T-cell (primary cell): Measurements from ENCODE around the gene NOL12. TPM values are rescaled to one million over a fixed set of nuclear protein-coding genes. Genes with fewer than 3 reads are reported as not detected.

Experiments
- ATAC-seq, 4 experiments: fragments of 200-7000 bp in 3 of 4; fragments of 150-1000 bp in 1 of 4; cut with Tn5 transposase; replicated peaks in 1 of 4; 1 replicate in 3 of 4; 2 replicates in 1 of 4; pipeline ENCODE4 v1.10.0; 2021; ENCODE audit warnings: moderate library complexity in 3 of 4, mild to moderate bottlenecking in 2 of 4, moderate number of reproducible peaks in 1 of 4
- CTCF ChIA-PET, 2 donors: fragments of 300-600 bp; sonication (Branson Sonifier 250); formaldehyde crosslinking; loops; one replicate each; lab custom pipeline; 2022; ENCODE audit warnings: antibody characterized with exemption in 2 of 2; lab: Charles Lee
- POLR2A ChIA-PET, 2 donors: fragments of 300-600 bp; sonication (Branson Sonifier 250); formaldehyde crosslinking; loops; one replicate each; lab custom pipeline; 2022; ENCODE audit warnings: antibody characterized with exemption in 2 of 2; lab: Charles Lee
- DNase-seq, 35 experiments: peaks; one replicate each; pipeline versions ENCODE4 v3.0.0 to v3.0.0-alpha.2; 2013 to 2023
- H3K27ac ChIP-seq: one replicate; pipeline ENCODE4 v1.5.1; 2013; ENCODE audit warnings: low read length
- H3K27me3 ChIP-seq, 2 experiments: replicated peaks in 1 of 2; 1 replicate in 1 of 2; 2 replicates in 1 of 2; pipeline versions ENCODE4 v1.6.1 to v1.7.0; 2013; ENCODE audit warnings: low read length in 1 of 2, mixed read lengths in 1 of 2; ENCODE audit not compliant: control insufficient read depth in 2 of 2, insufficient read depth in 2 of 2; ENCODE audit errors: extremely low read depth in 1 of 2
- H3K36me3 ChIP-seq, 2 donors: 1 replicate in 1 of 2; 2 replicates in 1 of 2; pipeline versions ENCODE4 v1.6.1 to v1.7.0; 2013; ENCODE audit warnings: low read length in 1 of 2; ENCODE audit not compliant: control insufficient read depth in 2 of 2, insufficient read depth in 1 of 2; ENCODE audit errors: extremely low read depth in 1 of 2
- H3K4me1 ChIP-seq, 2 experiments: 1 replicate in 1 of 2; 2 replicates in 1 of 2; pipeline versions ENCODE4 v1.6.1 to v1.7.0; 2013; ENCODE audit warnings: low read length in 2 of 2, mixed read lengths in 1 of 2; ENCODE audit not compliant: insufficient read depth in 2 of 2, control insufficient read depth in 1 of 2; ENCODE audit errors: extremely low read depth in 1 of 2
- H3K4me3 ChIP-seq, 2 donors: 1 replicate in 1 of 2; 2 replicates in 1 of 2; pipeline versions ENCODE4 v1.5.1 to v1.7.0; 2013; ENCODE audit warnings: mild to moderate bottlenecking in 2 of 2, low read length in 1 of 2, moderate library complexity in 1 of 2; ENCODE audit not compliant: control insufficient read depth in 1 of 2; ENCODE audit errors: extremely low read depth in 1 of 2
- H3K9me3 ChIP-seq: 2 replicates; pipeline ENCODE4 v1.7.0; 2013
- H3K27ac Mint-ChIP-seq, 2 donors: one replicate each; pipeline ENCODE4 v1.8.0; 2020 to 2021; ENCODE audit warnings: mild to moderate bottlenecking in 2 of 2, mixed read lengths in 2 of 2
- H3K27me3 Mint-ChIP-seq, 2 donors: one replicate each; pipeline ENCODE4 v1.8.0; 2021 to 2022; ENCODE audit warnings: mixed read lengths in 2 of 2
- H3K36me3 Mint-ChIP-seq: one replicate; pipeline ENCODE4 v1.8.0; 2021; ENCODE audit warnings: mixed read lengths
- H3K4me1 Mint-ChIP-seq, 3 donors: one replicate each; pipeline ENCODE4 v1.8.0; 2020 to 2022; ENCODE audit warnings: mixed read lengths in 3 of 3, mild to moderate bottlenecking in 1 of 3
- H3K4me3 Mint-ChIP-seq, 3 donors: one replicate each; pipeline ENCODE4 v1.8.0; 2020 to 2022; ENCODE audit warnings: mild to moderate bottlenecking in 3 of 3, mixed read lengths in 3 of 3, moderate library complexity in 3 of 3
- H3K9me3 Mint-ChIP-seq, 3 donors: one replicate each; pipeline ENCODE4 v1.8.0; 2020 to 2022; ENCODE audit warnings: mixed read lengths in 3 of 3
- WGBS: methylation state at CpG from one replicate; pipeline ENCODE4 v1.1.5; 2013; ENCODE audit warnings: missing lambda C conversion rate; ENCODE audit not compliant: insufficient coverage; 5-methylcytosine and 5-hydroxymethylcytosine counted together
- total RNA-seq, 35 experiments: library from RNA in 6 of 35; stranded (reverse) in 6 of 35; fragments of 120-200 nt in 1 of 35; gene quantifications; one replicate each; pipeline versions ENCODE4 v1.2.1 to v1.2.4 and lab custom pipeline; 2013 to 2026

The NOL12 gene
- 10 to 100 TPM; 29.2 to 52.4 (median 47.5) TPM for total RNA-seq
- total RNA-seq (2013), result 27.5 TPM
- total RNA-seq (lab: John Stamatoyannopoulos, UW), result 3.5 to 14.6 (median 9.1) reads per million in 29 experiments

DNA sequence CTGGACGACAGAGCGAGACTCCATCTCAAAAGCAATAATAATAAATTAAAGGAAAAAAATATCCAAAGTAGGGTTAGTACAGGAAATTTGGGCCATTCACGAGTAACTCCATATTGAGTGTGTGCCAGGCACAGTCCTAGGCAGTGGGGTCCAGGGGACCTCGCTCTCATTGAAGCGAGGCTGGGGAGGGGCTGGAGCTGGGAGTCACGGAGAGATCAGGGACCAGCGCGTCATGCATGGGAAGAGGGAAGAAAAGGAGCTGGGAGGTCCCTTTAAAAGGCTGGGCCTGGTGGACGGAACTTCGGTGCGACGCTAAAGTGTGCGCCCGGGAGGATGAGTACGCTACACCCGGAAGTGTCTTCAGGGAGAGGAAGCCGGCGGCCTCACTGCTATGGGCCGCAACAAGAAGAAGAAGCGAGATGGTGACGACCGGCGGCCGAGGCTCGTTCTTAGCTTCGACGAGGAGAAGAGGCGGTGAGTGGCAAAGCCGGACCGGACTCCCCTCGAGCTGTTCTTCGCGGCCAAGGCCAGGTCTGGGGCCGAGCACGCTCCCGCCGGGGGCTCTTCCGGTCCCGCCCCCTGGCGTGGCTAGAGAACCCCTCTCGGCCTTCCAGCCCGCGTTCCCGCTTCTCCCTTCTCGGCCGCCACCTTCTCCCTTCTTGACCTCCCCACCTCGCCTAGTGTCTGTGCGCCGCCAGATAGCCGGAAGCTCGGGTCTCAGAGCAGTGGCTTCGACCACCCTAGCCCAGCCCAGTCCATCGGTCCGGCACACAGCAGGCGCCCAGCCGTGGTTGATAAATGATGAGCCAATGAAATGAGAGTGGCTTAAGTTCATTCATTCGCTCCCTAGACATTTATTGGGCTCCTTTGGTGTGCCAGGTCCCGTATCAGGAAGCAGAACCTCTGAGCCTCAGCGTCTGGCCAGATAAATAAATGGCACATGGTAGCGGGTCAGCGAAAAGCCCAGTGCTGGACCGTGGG lies at the start of gene NOL12:
TSS of gene NOL12 (plus strand) at position 342 of the 981 bp plus-strand sequence. CDS start at position 392, 50 bp downstream.
- peak within 1 kb of the TSS; percentile 40 for H3K27ac ChIP-seq
- peaks cover 22% of the 10 kb centered on the region for H3K36me3 Mint-ChIP-seq
- peaks cover 32 to 33% (median 33%) of the 10 kb centered on the region in 3 donors for H3K4me1 Mint-ChIP-seq
- DNase-seq, result peak; percentile 54 to 88 (median 69)
- H3K27me3 Mint-ChIP-seq, result no peaks in the 10 kb centered on the region
- H3K9me3 ChIP-seq, result no peaks in the 10 kb centered on the region
- CTCF ChIA-PET, result interaction anchor here (0.6 to 1.3 kb wide), 8 partner anchors 9 to 94 kb away, joined by 3 to 7 read pairs (median 4); partner anchors contain the start of genes GGA1 (in 1 of the 2) and PDXP (in 1 of the 2)
- no peaks in the 10 kb centered on the region for H3K9me3 Mint-ChIP-seq
- POLR2A ChIA-PET, result interaction anchor here (0.6 to 1.0 kb wide), 2 partner anchors 9 to 13 kb away, joined by 3 read pairs; no protein-coding TSS in a partner anchor
- H3K4me3 Mint-ChIP-seq, result peak within 1 kb of the TSS; percentile 93 to 96 (median 94)
- peaks cover 11 to 42% of the 10 kb centered on the region in 2 experiments for H3K4me1 ChIP-seq
- under 1% methylated on average over 45 of the region's 62 CpGs for WGBS
- peak; percentile 91 to 94 (median 92) for ATAC-seq
- H3K27ac Mint-ChIP-seq, result peak within 1 kb of the TSS; percentile 92 to 95
- H3K4me3 ChIP-seq, result peak within 1 kb of the TSS; percentile 76 to 99
- no peaks in the 10 kb centered on the region for H3K27me3 ChIP-seq
- H3K36me3 ChIP-seq, result peaks cover 14 to 28% of the 10 kb centered on the region in 2 donors

DNA sequence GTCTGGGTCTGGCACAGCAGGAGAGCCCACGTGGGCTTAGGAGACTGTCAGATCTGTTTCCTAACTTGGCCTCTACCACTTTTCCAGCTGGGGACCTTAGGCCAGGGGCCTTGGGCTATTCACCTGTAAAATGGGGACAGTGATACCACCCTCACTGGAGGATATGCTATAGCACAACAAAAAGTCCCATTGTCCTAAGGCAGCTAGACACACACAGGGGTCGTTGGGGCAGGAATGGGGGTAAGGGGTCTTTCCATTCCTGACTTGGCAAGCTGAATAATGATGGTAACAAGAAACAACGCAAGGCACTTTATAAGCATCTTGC lies 49.2 kb upstream of the NOL12 start:
- ATAC-seq, result no peak
- no peaks in the 10 kb centered on the region for H3K9me3 ChIP-seq
- peak overlapping the region; percentile 77 for H3K27ac ChIP-seq
- CTCF ChIA-PET, result interaction anchor here in 1 of 2 donors (1.0 to 1.9 kb wide), 3 partner anchors 21 to 29 kb away, joined by 3 to 11 read pairs (median 10); partner anchors contain the start of genes GGA1 and PDXP
- H3K36me3 ChIP-seq, result peaks cover 3 to 18% of the 10 kb centered on the region in 2 donors
- DNase-seq, result no peak
- no peaks in the 10 kb centered on the region for H3K27me3 Mint-ChIP-seq
- WGBS, result 20% methylated on average over 1 of the region's 3 CpGs
- POLR2A ChIA-PET, result no interaction called here
- H3K27me3 ChIP-seq, result no peaks in the 10 kb centered on the region
- peaks cover 62 to 81% (median 71%) of the 10 kb centered on the region in 3 donors for H3K4me1 Mint-ChIP-seq
- peak overlapping the region; percentile 93 to 95 for H3K27ac Mint-ChIP-seq
- H3K36me3 Mint-ChIP-seq, result no peaks in the 10 kb centered on the region
- peak overlapping the region in 1 of 3 donors; percentile 94 for H3K4me3 Mint-ChIP-seq
- H3K4me1 ChIP-seq, result peaks cover 56 to 90% of the 10 kb centered on the region in 2 experiments
- no peaks in the 10 kb centered on the region for H3K9me3 Mint-ChIP-seq
- H3K4me3 ChIP-seq, result peak overlapping the region; percentile 1 to 19

DNA sequence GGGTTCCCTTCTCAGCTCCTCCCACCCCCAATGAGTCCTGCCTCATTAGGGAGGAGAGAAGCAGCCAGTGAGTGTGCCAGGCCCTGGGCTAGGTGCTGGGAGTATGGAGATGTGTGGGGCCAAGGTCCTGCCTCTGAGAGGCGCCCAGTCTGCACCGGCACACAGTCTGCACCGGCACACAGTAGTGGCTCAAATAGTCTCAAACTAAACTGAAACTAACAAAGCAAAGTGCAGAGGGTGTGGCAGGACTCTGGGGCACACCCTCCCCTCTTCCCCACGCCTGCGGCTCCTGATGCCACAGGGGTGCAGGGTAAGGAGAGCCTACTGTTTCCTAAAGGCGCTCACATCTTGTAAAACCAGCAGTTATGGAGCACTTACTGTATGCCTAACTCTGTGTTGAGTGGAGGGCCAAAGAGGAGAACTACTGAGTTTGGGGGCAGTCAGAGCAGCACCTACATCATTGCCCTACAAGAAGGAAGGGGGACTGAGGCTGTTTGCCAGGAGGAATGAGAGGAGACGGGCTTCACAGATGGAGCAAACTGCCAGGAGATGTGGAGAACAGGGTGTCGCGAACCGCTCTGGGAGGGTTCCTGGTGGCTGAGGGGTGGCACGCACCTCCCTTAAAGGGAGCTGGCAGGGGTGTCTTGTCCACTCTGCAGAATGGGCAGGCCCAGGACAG lies 47.6 kb upstream of the NOL12 start:
- peaks cover 47 to 90% of the 10 kb centered on the region in 2 experiments for H3K4me1 ChIP-seq
- H3K27me3 Mint-ChIP-seq, result no peaks in the 10 kb centered on the region
- peaks cover 5% of the 10 kb centered on the region for H3K36me3 Mint-ChIP-seq
- peak overlapping the region; percentile 94 for H3K4me3 Mint-ChIP-seq
- no peaks in the 10 kb centered on the region for H3K27me3 ChIP-seq
- no peaks in the 10 kb centered on the region for H3K9me3 ChIP-seq
- H3K36me3 ChIP-seq, result peaks cover 4 to 28% of the 10 kb centered on the region in 2 donors
- H3K9me3 Mint-ChIP-seq, result no peaks in the 10 kb centered on the region
- CTCF ChIA-PET, result interaction anchor here (0.6 to 1.9 kb wide), 4 partner anchors 10 to 48 kb away, joined by 3 to 11 read pairs (median 6); partner anchors contain the start of genes NOL12 (in 1 of the 2) and PDXP (in 1 of the 2)
- POLR2A ChIA-PET, result no interaction called here
- ATAC-seq (peak; percentile 39 to 53 (median 45)), DNase-seq (peak in 2 of 35 experiments; percentile 38 to 64)
- 15% methylated on average over 8 of the region's 11 CpGs for WGBS
- peaks cover 67 to 84% (median 76%) of the 10 kb centered on the region in 3 donors for H3K4me1 Mint-ChIP-seq
- H3K27ac Mint-ChIP-seq, result peak overlapping the region; percentile 93 to 95
- H3K4me3 ChIP-seq, result peak overlapping the region; percentile 89 to 94
- H3K27ac ChIP-seq, result peak overlapping the region; percentile 77

DNA sequence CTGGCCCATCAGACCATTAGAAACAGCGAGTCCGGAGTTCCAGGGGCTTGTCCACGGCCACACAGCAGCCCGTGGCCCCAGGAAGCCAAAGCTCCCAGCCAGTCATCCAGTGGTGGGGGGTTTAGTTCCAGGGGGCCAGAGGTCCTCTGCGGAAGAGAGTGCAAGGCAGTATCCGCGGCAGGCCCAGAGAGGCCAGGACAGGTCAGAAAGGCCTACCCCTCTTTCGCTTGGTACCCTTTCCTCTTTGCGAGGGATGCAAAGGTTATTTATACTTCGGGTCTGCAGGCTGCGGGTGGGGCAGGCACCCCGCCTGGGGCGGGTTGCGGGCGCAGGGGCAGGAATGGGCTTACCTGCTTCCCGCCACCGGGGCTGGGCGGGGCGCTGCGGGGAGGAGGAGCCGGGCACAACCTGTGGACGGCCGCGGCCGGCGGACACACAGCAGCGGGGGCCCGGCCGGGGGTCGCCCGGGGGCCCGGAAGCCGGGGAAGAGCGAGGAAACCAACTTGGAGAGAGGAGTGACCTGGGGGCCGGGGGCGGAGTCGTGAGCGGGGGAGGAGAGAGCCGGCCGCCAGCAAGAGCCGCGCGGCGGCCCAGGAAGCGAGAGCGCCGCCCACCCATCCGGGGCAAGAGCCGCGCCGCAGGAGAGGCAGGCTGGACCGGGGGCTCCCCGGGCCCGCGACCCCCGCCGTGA lies 46.9 kb upstream of the NOL12 start, which contains the start of gene SH3BP1:
TSS of gene SH3BP1 (plus strand) at position 600 of the 691 bp plus-strand sequence. CDS start 119 bp downstream, outside the sequence.
- Mint-ChIP-seq H3K9me3 (no peaks in the 10 kb centered on the region), H3K27ac (peak within 1 kb of the TSS; percentile 95 to 96), H3K36me3 (peaks cover 8% of the 10 kb centered on the region), H3K27me3 (no peaks in the 10 kb centered on the region), H3K4me3 (peak within 1 kb of the TSS; percentile 94), H3K4me1 (peaks cover 64 to 83% (median 74%) of the 10 kb centered on the region in 3 donors)
- POLR2A ChIA-PET, result no interaction called here
- H3K4me3 ChIP-seq, result peak within 1 kb of the TSS; percentile 89 to 94
- peak; percentile 47 to 63 (median 58) for ATAC-seq
- DNase-seq, result peak in 14 of 35 experiments; percentile 27 to 67 (median 39)
- no peaks in the 10 kb centered on the region for H3K27me3 ChIP-seq
- H3K36me3 ChIP-seq, result peaks cover 7 to 33% of the 10 kb centered on the region in 2 donors
- WGBS, result 2% methylated on average over 46 of the region's 57 CpGs
- H3K27ac ChIP-seq, result peak within 1 kb of the TSS; percentile 77
- peaks cover 41 to 87% of the 10 kb centered on the region in 2 experiments for H3K4me1 ChIP-seq
- no peaks in the 10 kb centered on the region for H3K9me3 ChIP-seq
- CTCF ChIA-PET, result interaction anchor here in 1 of 2 donors (0.7 to 1.2 kb wide), 2 partner anchors 12 to 47 kb away, joined by 3 read pairs; partner anchors contain the start of gene NOL12

GRCh38 chr22:37639771-37640590 lies 46.2 kb upstream of the NOL12 start:
- Mint-ChIP-seq H3K27ac (peak overlapping the region; percentile 95 to 96), H3K4me1 (peaks cover 57 to 78% (median 66%) of the 10 kb centered on the region in 3 donors), H3K4me3 (peak overlapping the region; percentile 94), H3K36me3 (peaks cover 10% of the 10 kb centered on the region), H3K27me3 (no peaks in the 10 kb centered on the region), H3K9me3 (no peaks in the 10 kb centered on the region)
- ATAC-seq (peak; percentile 1 to 25 (median 4)), DNase-seq (peak in 2 of 35 experiments; percentile 31 to 59)
- 0% methylated on average over 3 of the region's 27 CpGs for WGBS
- no peaks in the 10 kb centered on the region for H3K9me3 ChIP-seq
- peak overlapping the region; percentile 89 to 94 for H3K4me3 ChIP-seq
- peaks cover 34 to 80% of the 10 kb centered on the region in 2 experiments for H3K4me1 ChIP-seq
- ChIA-PET CTCF (interaction anchor here (0.7 to 1.4 kb wide), 4 partner anchors 12 to 36 kb away, joined by 3 to 6 read pairs (median 4); partner anchors contain the start of gene LGALS1 (in 1 of the 2)), POLR2A (interaction anchor here in 1 of 2 donors (0.6 kb wide), 1 partner anchor 16 kb away, joined by 6 read pairs; no protein-coding TSS in a partner anchor)
- peaks cover 10 to 41% of the 10 kb centered on the region in 2 donors for H3K36me3 ChIP-seq
- no peaks in the 10 kb centered on the region for H3K27me3 ChIP-seq
- peak overlapping the region; percentile 65 for H3K27ac ChIP-seq
